Colon (tissue), 2 donors: ENCODE results near the gene PDGFD.
A peak's percentile ranks its signal among the peaks of the same experiment; 100 is the strongest.

ENCODE experiments used
- FAIRE-seq: peaks from 2 replicates; lab custom pipeline; 2012; peaks lifted over from hg19 to GRCh38; lab: Jason Lieb, UNC
- donor health status: control.
- donor health status: control.

Gene PDGFD

GRCh38 chr11:104164028-104164520, at the start of gene PDGFD:
TSS of gene PDGFD (minus strand) at chr11:104164147.
- no peak for FAIRE-seq

- no peak for FAIRE-seq
These were observed 43.0 kb upstream of the PDGFD start for GRCh38 chr11:104206936-104207335.

- no peak for FAIRE-seq
These were observed 41.9 kb upstream of the PDGFD start for GRCh38 chr11:104205838-104206237.

- no peak for FAIRE-seq
These were observed 36.7 kb upstream of the PDGFD start for GRCh38 chr11:104200688-104201087.

GRCh38 chr11:104199053-104199452, 35.1 kb upstream of the PDGFD start:
- no peak for FAIRE-seq

- no peak for FAIRE-seq
These were observed 34.6 kb upstream of the PDGFD start for GRCh38 chr11:104198576-104198975.

- no peak for FAIRE-seq
These were observed 27.2 kb upstream of the PDGFD start for GRCh38 chr11:104191124-104191523.

- FAIRE-seq: no peak
These were observed 19.6 kb upstream of the PDGFD start for GRCh38 chr11:104183593-104183992.

- no peak for FAIRE-seq
These were observed 11.8 kb upstream of the PDGFD start for GRCh38 chr11:104175769-104176168.

GRCh38 chr11:104169091-104169490, 5.1 kb upstream of the PDGFD start:
- no peak for FAIRE-seq

GRCh38 chr11:104165014-104165413, 1.1 kb upstream of the PDGFD start:
- no peak for FAIRE-seq

- no peak for FAIRE-seq
These were observed 583 bp downstream of the PDGFD start for GRCh38 chr11:104163100-104164027.

- no peak for FAIRE-seq
These were observed 2.0 kb downstream of the PDGFD start for GRCh38 chr11:104161751-104162450.

- no peak for FAIRE-seq
These were observed 4.6 kb downstream of the PDGFD start for GRCh38 chr11:104159356-104159755.

GRCh38 chr11:104155375-104155774, 8.6 kb downstream of the PDGFD start:
- FAIRE-seq: no peak

GRCh38 chr11:104154296-104154695, 9.7 kb downstream of the PDGFD start:
- no peak for FAIRE-seq

GRCh38 chr11:104152941-104153505, 10.9 kb downstream of the PDGFD start:
- no peak for FAIRE-seq

- peak; percentile 18 for FAIRE-seq
These were observed 12.3 kb downstream of the PDGFD start for GRCh38 chr11:104151404-104152204.

- no peak for FAIRE-seq
These were observed 15.2 kb downstream of the PDGFD start for GRCh38 chr11:104148706-104149105.

GRCh38 chr11:104148074-104148473, 15.9 kb downstream of the PDGFD start:
- FAIRE-seq: no peak

GRCh38 chr11:104146943-104147342, 17.0 kb downstream of the PDGFD start:
- no peak for FAIRE-seq

- FAIRE-seq: no peak
These were observed 17.5 kb downstream of the PDGFD start for GRCh38 chr11:104146421-104146820.
